ENCODE results near the gene NBEAL2.

- no peak for TF ChIP-seq POLR2AphosphoS5 (IDR thresholded peaks at IDR 0.05)
- no peak for TF ChIP-seq CTCF (IDR thresholded peaks at IDR 0.05; ENCODE audit: poor library complexity, severe bottlenecking)
- TF ChIP-seq EZH2 (IDR thresholded peaks at IDR 0.05; ENCODE audit: borderline replicate concordance, insufficient read depth, low read length, poor library complexity, severe bottlenecking): no peak
- no peak for TF ChIP-seq EP300 (conservative IDR thresholded peaks at IDR 0.05; ENCODE audit: poor library complexity, severe bottlenecking)
- no peak for TF ChIP-seq REST (IDR thresholded peaks at IDR 0.05; ENCODE audit: borderline replicate concordance)
- no peak for TF ChIP-seq SMC3 (conservative IDR thresholded peaks at IDR 0.05; ENCODE audit: poor library complexity)
- TF ChIP-seq RAD21 (conservative IDR thresholded peaks at IDR 0.05): no peak
- TF ChIP-seq TAF1 (IDR thresholded peaks at IDR 0.05; ENCODE audit: low read depth): no peak
Observed at GRCh38 chr3:46989146-46989810, 9.8 kb downstream of the NBEAL2 start.

Measured in neural cell (in vitro differentiated cells).